Measurements from ENCODE around the gene HMGXB4. TPM values are rescaled to one million over a fixed set of nuclear protein-coding genes. Genes with fewer than 3 reads are reported as not detected.

HMGXB4 gene
- total and polyA plus RNA-seq, 9 of the 15 experiments (the other 6 are each of a cell fraction or from before 2014, with no cell fraction given), result 9.9 to 31.4 (median 24.8) TPM

GRCh38 chr22:35313311-35314121, 56.2 kb downstream of the HMGXB4 start:
- peak in 1 of 4 experiments; percentile 31 for DNase-seq (ENCODE audit: extremely low read depth in 1 of 4, low spot score in 3 of 4)
- intact Hi-C loops (cut with micrococcal nuclease), result no loop called here
- TF ChIP-seq NFIC (IDR thresholded peaks at IDR 0.05), result peak; percentile 37; the same call in 1 of the 2 replicates
- peak; percentile 50; the same call in 1 of the 2 replicates for TF ChIP-seq ESRRA (IDR thresholded peaks at IDR 0.05; ENCODE audit: borderline replicate concordance, low read depth)
- no peak for TF ChIP-seq FOXK2 (conservative IDR thresholded peaks at IDR 0.05 in 1 of 2, IDR thresholded peaks at IDR 0.05 in 1 of 2; ENCODE audit: low read depth in 2 of 2)
- TF ChIP-seq ZBTB34 (CRISPR knock-in tag; IDR thresholded peaks at IDR 0.05), result no peak
- TF ChIP-seq CEBPB (tag; IDR thresholded peaks at IDR 0.05), result no peak
- TF ChIP-seq FOSL1 (tag; conservative IDR thresholded peaks at IDR 0.05), result no peak; the same call in 1 of the 2 replicates
- TF ChIP-seq ZNF175 (CRISPR knock-in tag; IDR thresholded peaks at IDR 0.05; ENCODE audit: low read depth), result 0 out of 2 replicates have a peak, but pooled peaks have one; percentile 52
- peak; percentile 11; the same call in 1 of the 2 replicates for TF ChIP-seq REST (IDR thresholded peaks at IDR 0.05; ENCODE audit: borderline replicate concordance)
- TF ChIP-seq REST (CRISPR knock-in tag; IDR thresholded peaks at IDR 0.05; ENCODE audit: low read depth), result no peak
- no peak for TF ChIP-seq ZNF184 (CRISPR knock-in tag; IDR thresholded peaks at IDR 0.05)
- no peak for TF ChIP-seq ZNF780A (CRISPR knock-in tag; IDR thresholded peaks at IDR 0.05)
- peak; percentile 47 for TF ChIP-seq CREM (IDR thresholded peaks at IDR 0.05; ENCODE audit: low read depth)

More at GRCh38 chr22:35313311-35314121, 56.2 kb downstream of the HMGXB4 start:
- Histone ChIP-seq H3K9me3 (replicated peaks; ENCODE audit: control insufficient read depth, insufficient read depth, low read depth, low read length) (no peaks in the 10 kb centered on the region), H4K20me1 (replicated peaks; ENCODE audit: control insufficient read depth, insufficient read depth, low read length) (no peaks in the 10 kb centered on the region; the same call in none of the 2 replicates), H3K4me3 (no peak overlapping the region), H3K36me3 (ENCODE audit: control insufficient read depth, insufficient read depth, low read length) (peaks cover 3% of the 10 kb centered on the region; the same call in 2 of the 3 replicates), H3K9ac (ENCODE audit: insufficient read depth in 1 of 2, low read depth in 2 of 2, low read length in 2 of 2) (no peak overlapping the region), H3K4me1 (replicated peaks in 1 of 2; ENCODE audit: control insufficient read depth in 2 of 2, insufficient read depth in 2 of 2, low read length in 2 of 2) (peaks cover 0 to 8% of the 10 kb centered on the region in 2 experiments; a peak in 3 of 5 replicates), H3K4me2 (ENCODE audit: insufficient read depth, low read length) (no peak overlapping the region), H2AFZ (ENCODE audit: low read depth, low read length) (no peak overlapping the region), H3K79me2 (ENCODE audit: control insufficient read depth, insufficient read depth, low read length) (no peaks in the 10 kb centered on the region), H3K27ac (ENCODE audit: extremely low read depth, low read depth, low read length) (no peak overlapping the region), H3K27me3 (ENCODE audit: control insufficient read depth in 2 of 2, insufficient read depth in 2 of 2, low read length in 2 of 2) (no peaks in the 10 kb centered on the region), H3K9me1 (ENCODE audit: control insufficient read depth, insufficient read depth, low read length) (no peaks in the 10 kb centered on the region)
- ATAC-seq, result peak; percentile 61
- BruUV-seq (replicated peaks), result no TSS peak
- CTCF ChIA-PET (ENCODE audit: low intra/inter-chr PET ratio), result no interaction called here
- no peak for FAIRE-seq
- in situ Hi-C loops (cut with MboI), result no loop called here
- POLR2A ChIA-PET, result no interaction called here
- WGBS (ENCODE audit: insufficient coverage, low coverage, missing lambda C conversion rate), result 47% methylated on average over 10 of the region's 14 CpGs
